Type B pancreatic cell (in vitro differentiated cells): Measurements from ENCODE around the gene CAMTA1. TPM values are rescaled to one million over a fixed set of nuclear protein-coding genes. Genes with fewer than 3 reads are reported as not detected.

Source experiments
- DNase-seq: peaks from one replicate; pipeline ENCODE4 v3.0.0; 2021; ENCODE audit warnings: mixed read lengths; ENCODE audit not compliant: unreplicated experiment; ENCODE audit errors: extremely low spot score
- H3K27ac Mint-ChIP-seq: 2 replicates; pipeline ENCODE4 v1.8.0; 2021; ENCODE audit warnings: mild to moderate bottlenecking, mixed read lengths
- H3K27me3 Mint-ChIP-seq: 2 replicates; pipeline ENCODE4 v1.8.0; 2021; ENCODE audit warnings: mixed read lengths
- H3K36me3 Mint-ChIP-seq: 2 replicates; pipeline ENCODE4 v1.8.0; 2021; ENCODE audit warnings: mixed read lengths
- H3K4me1 Mint-ChIP-seq: one replicate; pipeline ENCODE4 v1.8.0; 2021; ENCODE audit warnings: mixed read lengths; ENCODE audit not compliant: unreplicated experiment
- H3K4me3 Mint-ChIP-seq: 2 replicates; pipeline ENCODE4 v1.8.0; 2021; ENCODE audit warnings: mild to moderate bottlenecking, mixed read lengths
- H3K9me3 Mint-ChIP-seq: 2 replicates; pipeline ENCODE4 v1.8.0; 2021; ENCODE audit warnings: mixed read lengths
- total RNA-seq: library from RNA; stranded (reverse); gene quantifications from 2 replicates; pipeline ENCODE4 v1.2.1, GENCODE V29; 2021; ENCODE audit warnings: low replicate concordance
- TF ChIP-seq, protein P1 (sequence below): fragments of 200-600 bp; sonication (generic); conservative IDR thresholded peaks from 2 replicates; pipeline ENCODE4 v1.5.0; 2021; ENCODE audit warnings: antibody characterized with exemption, mild to moderate bottlenecking

Gene CAMTA1
- total RNA-seq, 1 donor from 2014 or later, result 82.5 TPM

- TF ChIP-seq, protein P1, sequence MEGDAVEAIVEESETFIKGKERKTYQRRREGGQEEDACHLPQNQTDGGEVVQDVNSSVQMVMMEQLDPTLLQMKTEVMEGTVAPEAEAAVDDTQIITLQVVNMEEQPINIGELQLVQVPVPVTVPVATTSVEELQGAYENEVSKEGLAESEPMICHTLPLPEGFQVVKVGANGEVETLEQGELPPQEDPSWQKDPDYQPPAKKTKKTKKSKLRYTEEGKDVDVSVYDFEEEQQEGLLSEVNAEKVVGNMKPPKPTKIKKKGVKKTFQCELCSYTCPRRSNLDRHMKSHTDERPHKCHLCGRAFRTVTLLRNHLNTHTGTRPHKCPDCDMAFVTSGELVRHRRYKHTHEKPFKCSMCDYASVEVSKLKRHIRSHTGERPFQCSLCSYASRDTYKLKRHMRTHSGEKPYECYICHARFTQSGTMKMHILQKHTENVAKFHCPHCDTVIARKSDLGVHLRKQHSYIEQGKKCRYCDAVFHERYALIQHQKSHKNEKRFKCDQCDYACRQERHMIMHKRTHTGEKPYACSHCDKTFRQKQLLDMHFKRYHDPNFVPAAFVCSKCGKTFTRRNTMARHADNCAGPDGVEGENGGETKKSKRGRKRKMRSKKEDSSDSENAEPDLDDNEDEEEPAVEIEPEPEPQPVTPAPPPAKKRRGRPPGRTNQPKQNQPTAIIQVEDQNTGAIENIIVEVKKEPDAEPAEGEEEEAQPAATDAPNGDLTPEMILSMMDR, result no peak
- Mint-ChIP-seq H3K36me3 (no peaks in the 10 kb centered on the region), H3K4me3 (no peak overlapping the region), H3K9me3 (no peaks in the 10 kb centered on the region), H3K4me1 (no peaks in the 10 kb centered on the region), H3K27ac (no peak overlapping the region), H3K27me3 (peaks cover 23% of the 10 kb centered on the region)
- DNase-seq, result no peak
Measured at GRCh38 chr1:7010534-7011200, 225.4 kb downstream of the CAMTA1 start.

DNA sequence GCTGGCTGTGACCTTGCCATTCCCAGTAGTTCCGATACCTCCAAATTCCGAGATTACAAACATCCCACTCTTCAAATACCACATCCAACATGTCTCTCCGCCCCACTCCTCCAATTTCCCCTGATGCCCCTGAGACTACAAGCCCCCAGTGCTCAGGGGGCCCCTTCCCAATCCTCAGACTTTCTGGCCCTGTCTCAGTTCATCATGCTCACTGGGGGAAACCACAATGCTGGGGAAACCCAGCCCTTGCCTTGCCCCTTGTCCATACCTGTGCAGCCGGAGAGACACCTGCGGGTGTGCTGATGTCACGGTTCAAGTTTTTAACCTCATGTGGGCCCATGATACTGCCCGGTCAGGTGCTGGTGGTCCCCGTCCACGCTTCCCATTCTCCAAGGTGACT is 226.6 kb downstream of the CAMTA1 start:
- Mint-ChIP-seq H3K27me3 (peaks cover 20% of the 10 kb centered on the region), H3K27ac (no peak overlapping the region), H3K4me3 (no peak overlapping the region), H3K9me3 (no peaks in the 10 kb centered on the region), H3K4me1 (no peaks in the 10 kb centered on the region), H3K36me3 (no peaks in the 10 kb centered on the region)
- DNase-seq, result no peak
- TF ChIP-seq, protein P1, result no peak

GRCh38 chr1:7012461-7012924 is 227.2 kb downstream of the CAMTA1 start:
- peaks cover 20% of the 10 kb centered on the region for H3K27me3 Mint-ChIP-seq
- H3K36me3 Mint-ChIP-seq, result no peaks in the 10 kb centered on the region
- H3K4me1 Mint-ChIP-seq, result no peaks in the 10 kb centered on the region
- no peak overlapping the region for H3K4me3 Mint-ChIP-seq
- H3K9me3 Mint-ChIP-seq, result no peaks in the 10 kb centered on the region
- TF ChIP-seq, protein P1, result no peak
- DNase-seq, result no peak
- H3K27ac Mint-ChIP-seq, result no peak overlapping the region

GRCh38 chr1:7013833-7014639 is 228.8 kb downstream of the CAMTA1 start:
- H3K27ac Mint-ChIP-seq, result no peak overlapping the region
- H3K36me3 Mint-ChIP-seq, result no peaks in the 10 kb centered on the region

DNA sequence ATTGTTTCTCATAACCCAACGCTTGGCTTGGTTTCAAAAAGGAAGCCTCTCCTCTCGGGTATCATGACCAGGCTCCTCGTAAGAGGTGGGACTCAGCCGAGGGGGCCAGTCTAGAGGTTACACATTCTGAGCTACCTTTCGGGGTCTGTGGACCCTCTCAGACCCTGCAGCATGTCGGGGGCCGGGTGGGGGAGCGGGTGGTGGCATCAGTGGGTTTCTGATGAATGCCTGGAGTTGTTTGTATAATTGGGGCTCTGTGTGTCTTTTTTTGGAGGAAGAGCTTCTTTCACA is 229.3 kb downstream of the CAMTA1 start:
- peaks cover 23% of the 10 kb centered on the region for H3K27me3 Mint-ChIP-seq
- H3K27ac Mint-ChIP-seq, result no peak overlapping the region
- no peaks in the 10 kb centered on the region for H3K4me1 Mint-ChIP-seq
- H3K4me3 Mint-ChIP-seq, result no peak overlapping the region
- no peak for DNase-seq
- H3K9me3 Mint-ChIP-seq, result no peaks in the 10 kb centered on the region
- TF ChIP-seq, protein P1, result no peak
- no peaks in the 10 kb centered on the region for H3K36me3 Mint-ChIP-seq

More at GRCh38 chr1:7013833-7014639, 228.8 kb downstream of the CAMTA1 start:
- Mint-ChIP-seq H3K27me3 (peaks cover 20% of the 10 kb centered on the region), H3K4me3 (no peak overlapping the region), H3K9me3 (no peaks in the 10 kb centered on the region), H3K4me1 (no peaks in the 10 kb centered on the region)
- TF ChIP-seq, protein P1, result no peak
- DNase-seq, result no peak
